Ovary (tissue), 9 donors: ENCODE data around the gene NFKBIA. TPM values are rescaled to one million over a fixed set of nuclear protein-coding genes. Genes with fewer than 3 reads are reported as not detected.
"Not testable (repeated sequence)": the region's sequence is repeated elsewhere in the genome, so short reads cannot be mapped to it uniquely, and the experiment has no call there.

Source experiments
- DNase-seq, 5 donors: peaks; one replicate each; pipeline ENCODE4 v3.0.0-alpha.2; 2019 to 2020
- H3K27ac ChIP-seq, 2 donors: fragments of 200-600 bp; one replicate each; pipeline versions ENCODE4 v1.5.1 to v1.8.0; 2019 to 2022
- H3K27me3 ChIP-seq: fragments of 200-600 bp; one replicate; pipeline ENCODE4 v1.8.0; 2022
- H3K36me3 ChIP-seq: fragments of 200-600 bp; sonication (generic); one replicate; pipeline ENCODE4 v1.5.1; 2019
- H3K4me1 ChIP-seq: one replicate; pipeline ENCODE4 v1.8.1; 2013; ENCODE audit warnings: mild to moderate bottlenecking, moderate library complexity; ENCODE audit not compliant: insufficient read depth
- H3K4me3 ChIP-seq: fragments of 200-600 bp; sonication (generic); one replicate; pipeline ENCODE4 v1.5.1; 2017
- H3K9me3 ChIP-seq, 2 donors: fragments of 200-600 bp in 1 of 2; sonication (generic) in 1 of 2; one replicate each; pipeline versions ENCODE4 v1.5.1 to v1.8.1; 2013 to 2019; ENCODE audit warnings: mild to moderate bottlenecking in 1 of 2, moderate library complexity in 1 of 2
- CTCF ChIP-seq, 3 donors: fragments of 450-650 bp in 2 of 3; fragments of 200-600 bp in 1 of 3; IDR thresholded peaks; one replicate each; pipeline versions ENCODE4 v1.5.1 to v1.8.0; 2016 to 2022; ENCODE audit warnings: antibody characterized with exemption in 3 of 3, mild to moderate bottlenecking in 1 of 3
- EP300 ChIP-seq: sonication (generic); formaldehyde crosslinking; IDR thresholded peaks from one replicate; pipeline ENCODE4 v1.6.1; 2017; ENCODE audit warnings: antibody characterized with exemption
- POLR2A ChIP-seq: fragments of 450-650 bp; IDR thresholded peaks from one replicate; pipeline ENCODE4 v1.6.1; 2017; ENCODE audit warnings: antibody characterized with exemption, mild to moderate bottlenecking, moderate library complexity
- WGBS, 3 donors: extraction: QIAGEN DNeasy Blood & Tissue Kit in 1 of 3; methylation state at CpG; one replicate each; pipeline versions ENCODE4 v1.1.5 to v1.1.7; 2013 to 2017; 5-methylcytosine and 5-hydroxymethylcytosine counted together
- intact Hi-C, 4 donors: fragments of 100-400 bp; cut with DNase I; formaldehyde crosslinking; loops; one replicate each; pipeline versions ENCODE4 v1.11.0 to v1.15.1; 2022 to 2023
- polyA plus RNA-seq, 2 donors: library from polyadenylated mRNA; stranded (reverse); fragments of 200-250 nt in 1 of 2; fragments of 350-450 nt in 1 of 2; fragmentation: Illumina TruSeq in 1 of 2; extraction: RNeasy Lipid Tissue Mini Kit (QIAGEN cat#74804) in 1 of 2; gene quantifications; one replicate each; pipeline ENCODE4 v1.2.3, GENCODE V29; 2013 to 2014
- total RNA-seq, 7 donors: library from RNA; depleted of rRNA in 2 of 7; stranded (reverse); fragments of >200 nt in 2 of 7; fragmentation: NEBNext Ultra II Directional in 3 of 7; extraction: Animal tissue kit (Norgen Biotek cat#: 25700) in 3 of 7; gene quantifications; one replicate each; pipeline versions ENCODE4 v1.1.0 to v1.2.4, GENCODE V29; 2016 to 2023
- donor health status: DM: no; HTN: no; CAD: no; lungs with moderate emphysema.
- donor health status: DM: no; HTN: no; CAD: no.
- donor health status: Bipolar disorder and iron deficiency.
- donor health status: DM: yes; HTN: yes; CAD: no.
- donor health status: DM: no; HTN: no; CAD: no.
- donor health status: DM: yes; HTN: yes; CAD: no.

The NFKBIA gene
- total and polyA plus RNA-seq, 9 donors: 109 to 1,807 (median 222) TPM

- intact Hi-C loops: no loop called here
- peaks cover 2% of the 10 kb centered on the region for H3K4me1 ChIP-seq
- WGBS, 3 donors: 73 to 82% (median 76%) methylated on average over 9 of the region's 9 CpGs
- H3K36me3 ChIP-seq: no peaks in the 10 kb centered on the region
- no peak for DNase-seq
- no peak overlapping the region for H3K4me3 ChIP-seq
- H3K27me3 ChIP-seq: no peaks in the 10 kb centered on the region
- no peaks in the 10 kb centered on the region for H3K9me3 ChIP-seq
- no peak overlapping the region for H3K27ac ChIP-seq
- TF ChIP-seq EP300: no peak
- TF ChIP-seq POLR2A: no peak
- TF ChIP-seq CTCF (IDR thresholded peaks at IDR 0.05): no peak
These were observed 25.9 kb downstream of the NFKBIA start for GRCh38 chr14:35378425-35379233.

GRCh38 chr14:35375558-35376025, 29.0 kb downstream of the NFKBIA start:
- no peaks in the 10 kb centered on the region for H3K36me3 ChIP-seq
- H3K4me1 ChIP-seq: no peaks in the 10 kb centered on the region
- DNase-seq: no peak
- TF ChIP-seq EP300: no peak
- H3K27ac ChIP-seq: no peak overlapping the region
- H3K27me3 ChIP-seq: no peaks in the 10 kb centered on the region
- H3K9me3 ChIP-seq: no peaks in the 10 kb centered on the region
- no peak overlapping the region for H3K4me3 ChIP-seq
- 86 to 93% (median 92%) methylated on average over 7 of the region's 7 CpGs for WGBS, 3 donors
- intact Hi-C loops: no loop called here

- WGBS, 3 donors: 36 to 52% (median 42%) methylated on average over 7 of the region's 7 CpGs
- Histone ChIP-seq H3K9me3 (no peaks in the 10 kb centered on the region), H3K27me3 (no peaks in the 10 kb centered on the region), H3K4me3 (no peak overlapping the region), H3K36me3 (no peaks in the 10 kb centered on the region), H3K4me1 (no peaks in the 10 kb centered on the region), H3K27ac (no peak overlapping the region)
- DNase-seq: peak in 2 of 5 donors; percentile 30 to 74
- intact Hi-C loops: no loop called here
- TF ChIP-seq CTCF (IDR thresholded peaks at IDR 0.05) (no peak), EP300 (peak; percentile 69)
These were observed 30.3 kb downstream of the NFKBIA start for GRCh38 chr14:35374263-35374712.

- 87 to 91% (median 90%) methylated on average over 11 of the region's 11 CpGs for WGBS, 3 donors
- intact Hi-C loops, H3K4me3 ChIP-seq, H3K27ac ChIP-seq, H3K36me3 ChIP-seq, H3K27me3 ChIP-seq, H3K9me3 ChIP-seq, H3K4me1 ChIP-seq, DNase-seq: not testable (repeated sequence)
These were observed 31.3 kb downstream of the NFKBIA start for GRCh38 chr14:35373208-35373607.

GRCh38 chr14:35370969-35371368, 33.6 kb downstream of the NFKBIA start:
- H3K4me3 ChIP-seq: no peak overlapping the region
- H3K36me3 ChIP-seq: no peaks in the 10 kb centered on the region
- intact Hi-C loops: no loop called here
- 68 to 81% (median 78%) methylated on average over 5 of the region's 5 CpGs for WGBS, 3 donors
- no peaks in the 10 kb centered on the region for H3K27me3 ChIP-seq
- TF ChIP-seq CTCF (IDR thresholded peaks at IDR 0.05) (no peak), POLR2A (no peak), EP300 (no peak)
- H3K4me1 ChIP-seq: peaks cover 8% of the 10 kb centered on the region
- DNase-seq: no peak
- no peak overlapping the region for H3K27ac ChIP-seq
- H3K9me3 ChIP-seq: no peaks in the 10 kb centered on the region
